ENCODE measurements around the gene PRPF18.

Gene PRPF18

DNA sequence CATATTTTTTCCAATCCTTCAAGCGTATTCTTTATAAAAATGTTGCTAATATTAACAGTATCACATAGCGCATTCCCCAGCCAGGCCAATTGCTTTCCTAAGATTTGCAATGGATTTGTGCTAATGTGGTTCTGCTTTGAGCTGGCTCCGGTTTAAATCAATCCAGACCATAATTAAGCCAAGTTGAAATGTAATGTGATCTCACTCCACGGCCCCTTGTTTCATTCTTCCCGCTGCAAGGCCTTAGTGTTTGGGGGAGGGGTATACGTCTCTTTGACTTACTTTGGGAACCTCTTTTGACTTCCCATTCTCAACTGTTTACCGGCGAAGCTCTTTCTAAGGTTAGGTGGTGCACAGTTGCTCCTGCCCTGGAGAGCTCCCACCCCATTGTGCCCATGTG, 86.4 kb downstream of the PRPF18 start:
- H3K27me3 ChIP-seq (ENCODE audit: control insufficient read depth, insufficient read depth, low read length): no peaks in the 10 kb centered on the region
- H3K4me1 ChIP-seq (ENCODE audit: control insufficient read depth, insufficient read depth, low read length): no peaks in the 10 kb centered on the region
- H3K36me3 ChIP-seq (ENCODE audit: insufficient read depth, low read length): peaks cover 74% of the 10 kb centered on the region

DNA sequence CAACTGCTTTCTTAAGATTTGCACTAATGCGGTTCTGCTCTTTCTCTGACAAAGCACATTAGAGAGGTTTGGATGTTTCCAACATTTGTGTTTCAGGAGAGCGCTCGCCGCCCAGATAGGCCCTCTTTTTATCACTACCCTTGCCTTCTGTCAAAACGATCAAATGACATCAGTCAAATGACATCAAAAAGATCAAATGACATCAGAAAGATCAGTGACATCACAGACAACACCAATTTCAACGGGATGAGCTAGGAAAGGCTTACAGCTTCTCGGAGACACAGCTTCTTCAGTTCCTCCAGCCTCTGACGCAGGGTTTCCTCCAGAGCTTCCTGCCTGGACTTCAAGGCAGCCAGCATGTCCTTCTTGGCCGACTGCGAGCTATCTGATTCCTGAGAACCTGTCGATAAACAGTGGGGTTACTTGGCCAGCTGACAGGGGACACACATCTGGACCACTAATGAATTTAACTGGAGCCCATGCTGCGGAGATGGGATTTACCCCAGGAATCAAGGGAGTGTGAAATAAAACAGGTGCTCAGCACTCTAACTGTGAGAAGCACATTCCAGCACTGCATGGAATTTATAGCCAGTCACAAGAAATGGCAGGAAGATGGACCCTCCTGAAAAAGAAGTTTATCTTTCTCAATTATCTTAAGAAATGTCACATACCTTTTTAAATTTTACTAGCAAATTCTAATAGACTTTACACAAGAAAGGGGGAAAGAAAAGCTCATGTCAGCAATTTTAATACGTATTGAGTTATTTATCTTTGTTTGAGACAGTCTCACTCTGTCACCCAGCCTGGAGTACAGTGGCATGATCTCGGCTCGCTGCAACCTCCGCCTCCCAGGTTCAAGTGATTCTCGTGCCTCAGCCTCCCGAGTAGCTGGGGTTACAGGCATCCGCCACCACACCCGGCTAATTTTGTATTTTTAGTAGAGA, 88.2 kb downstream of the PRPF18 start:
- H3K4me1 ChIP-seq (ENCODE audit: control insufficient read depth, insufficient read depth, low read length): no peaks in the 10 kb centered on the region
- H3K4me3 ChIP-seq (ENCODE audit: low read length): no peak overlapping the region
- no peaks in the 10 kb centered on the region for H3K9me3 ChIP-seq (replicated peaks; ENCODE audit: low read length)
- no peak overlapping the region for H3K9ac ChIP-seq (ENCODE audit: low read depth, low read length)
- peaks cover 63% of the 10 kb centered on the region for H3K36me3 ChIP-seq (ENCODE audit: insufficient read depth, low read length)
- no peak overlapping the region for H3K4me2 ChIP-seq (ENCODE audit: low read length)
- no peaks in the 10 kb centered on the region for H3K27me3 ChIP-seq (ENCODE audit: control insufficient read depth, insufficient read depth, low read length)

More for the DNA sequence above, 86.4 kb downstream of the PRPF18 start:
- Histone ChIP-seq H3K9ac (ENCODE audit: low read depth, low read length) (no peak overlapping the region), H3K4me2 (ENCODE audit: low read length) (no peak overlapping the region), H3K4me3 (ENCODE audit: low read length) (no peak overlapping the region), H3K9me3 (replicated peaks; ENCODE audit: low read length) (no peaks in the 10 kb centered on the region)

DNA sequence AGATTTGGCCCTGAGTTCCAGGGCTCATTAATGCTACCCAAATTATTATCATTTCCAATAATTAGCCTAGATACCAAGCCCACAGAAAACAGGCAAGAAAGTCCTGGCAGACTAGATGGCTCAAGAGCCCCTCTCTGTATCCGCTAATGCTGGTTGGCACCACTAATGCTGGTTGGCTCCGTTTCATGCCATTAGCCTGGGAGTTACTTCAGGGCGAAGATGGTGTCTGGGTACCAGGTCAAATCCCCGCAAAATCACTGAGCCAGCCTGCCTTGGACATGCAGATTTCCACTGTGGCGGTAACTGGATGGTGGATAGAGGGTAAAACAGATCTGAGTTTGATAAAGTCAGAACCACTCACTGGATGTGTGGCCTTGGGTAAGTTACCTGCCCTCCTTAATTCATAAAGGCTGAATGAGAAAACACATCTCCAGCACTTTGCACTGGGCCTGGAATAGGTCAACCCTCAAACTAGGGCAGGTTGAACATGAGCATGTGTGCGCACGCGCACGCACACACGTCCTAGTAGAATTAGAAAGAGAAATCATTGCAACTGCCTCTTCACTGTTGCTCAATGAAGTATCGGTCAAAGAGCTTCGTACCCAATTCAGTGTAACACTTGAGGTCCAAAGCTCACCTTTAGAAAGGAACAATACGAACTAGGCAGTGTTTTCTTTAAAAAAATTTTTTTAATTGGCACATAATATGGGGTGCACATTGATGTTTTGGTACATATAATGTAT, 91.5 kb downstream of the PRPF18 start:
- Histone ChIP-seq H3K9me3 (replicated peaks; ENCODE audit: low read length) (no peaks in the 10 kb centered on the region), H3K4me2 (ENCODE audit: low read length) (no peak overlapping the region), H3K36me3 (ENCODE audit: insufficient read depth, low read length) (peaks cover 46% of the 10 kb centered on the region), H3K4me3 (ENCODE audit: low read length) (no peak overlapping the region), H3K4me1 (ENCODE audit: control insufficient read depth, insufficient read depth, low read length) (peaks cover under 1% of the 10 kb centered on the region), H3K27me3 (ENCODE audit: control insufficient read depth, insufficient read depth, low read length) (no peaks in the 10 kb centered on the region), H3K9ac (ENCODE audit: low read depth, low read length) (no peak overlapping the region)
